Central memory CD8-positive, alpha-beta T cell (primary cell): ENCODE results near the gene NCKAP1.
"Not testable (repeated sequence)": the region's sequence is repeated elsewhere in the genome, so short reads cannot be mapped to it uniquely, and the experiment has no call there.

Experiments used
- ATAC-seq: fragments of 150-1000 bp; cut with Tn5 transposase; replicated peaks from 2 replicates; pipeline ENCODE4 v1.10.0; 2022; ENCODE audit warnings: mild to moderate bottlenecking, moderate FRiP score, moderate number of reproducible peaks; ENCODE audit not compliant: poor library complexity, severe bottlenecking; ENCODE audit errors: extremely low read depth
- DNase-seq, 2 donors: peaks; one replicate each; pipeline ENCODE4 v3.0.0; 2021; ENCODE audit warnings: low spot score in 2 of 2
- H3K27ac Mint-ChIP-seq: one replicate; pipeline ENCODE4 v1.8.0; 2022; ENCODE audit warnings: low read depth, mild to moderate bottlenecking, moderate library complexity, mixed read lengths
- H3K27me3 Mint-ChIP-seq: one replicate; pipeline ENCODE4 v1.8.0; 2022; ENCODE audit warnings: mixed read lengths
- H3K36me3 Mint-ChIP-seq: one replicate; pipeline ENCODE4 v1.8.0; 2022; ENCODE audit warnings: mild to moderate bottlenecking, moderate library complexity, mixed read lengths; ENCODE audit not compliant: insufficient read depth
- H3K4me1 Mint-ChIP-seq: one replicate; pipeline ENCODE4 v1.8.0; 2022; ENCODE audit warnings: mixed read lengths
- H3K4me3 Mint-ChIP-seq: one replicate; pipeline ENCODE4 v1.8.0; 2022; ENCODE audit warnings: mild to moderate bottlenecking, moderate library complexity, mixed read lengths
- H3K9me3 Mint-ChIP-seq: one replicate; pipeline ENCODE4 v1.8.0; 2022; ENCODE audit warnings: mixed read lengths

Gene NCKAP1

DNA sequence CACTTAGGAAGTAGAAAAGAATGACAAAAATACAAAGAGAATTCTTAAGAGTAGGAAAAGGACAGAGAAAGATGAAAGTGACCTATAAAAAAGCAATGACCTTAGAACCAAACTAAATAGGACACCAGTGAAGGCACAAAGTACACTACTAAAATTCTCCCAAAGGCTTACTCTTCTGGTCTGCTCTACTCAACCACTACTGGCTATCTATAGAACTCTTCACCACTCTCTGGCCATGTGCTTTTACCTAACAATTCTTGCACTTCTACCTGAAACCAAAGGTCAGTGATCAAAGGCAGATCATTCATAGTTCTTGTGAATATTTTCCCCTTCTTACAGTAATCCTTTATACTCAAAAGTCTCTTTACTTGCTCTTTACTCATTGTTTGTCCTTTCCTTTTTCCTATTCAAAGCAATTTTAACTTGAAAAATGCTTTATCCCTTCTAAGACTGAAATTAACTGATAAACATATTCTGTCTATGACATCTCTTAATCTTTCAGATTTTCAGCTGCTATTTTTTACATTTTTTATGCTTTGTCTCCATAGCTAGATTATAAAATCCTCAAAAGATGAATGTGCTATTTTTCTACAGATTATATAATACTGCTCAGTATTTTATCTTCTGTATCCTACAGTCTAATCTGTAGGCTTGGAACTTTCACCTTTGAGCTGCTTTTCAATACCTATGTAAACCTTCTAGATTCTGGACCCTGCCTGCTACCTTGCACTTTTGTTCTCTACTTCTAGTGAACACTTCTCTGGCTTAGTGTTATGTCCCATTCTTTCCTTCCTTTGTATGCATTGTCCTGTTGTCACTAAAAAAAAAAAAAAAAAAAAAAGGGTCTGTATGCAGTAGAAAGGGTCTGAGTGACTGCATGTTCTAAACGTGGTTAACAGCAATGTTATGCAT, 64.6 kb downstream of the NCKAP1 start:
- Mint-ChIP-seq H3K4me3 (no peak overlapping the region), H3K9me3 (no peaks in the 10 kb centered on the region), H3K4me1 (no peaks in the 10 kb centered on the region), H3K27me3 (no peaks in the 10 kb centered on the region), H3K27ac (no peak overlapping the region), H3K36me3 (peaks cover 7% of the 10 kb centered on the region)
- no peak for DNase-seq
- ATAC-seq = no peak

DNA sequence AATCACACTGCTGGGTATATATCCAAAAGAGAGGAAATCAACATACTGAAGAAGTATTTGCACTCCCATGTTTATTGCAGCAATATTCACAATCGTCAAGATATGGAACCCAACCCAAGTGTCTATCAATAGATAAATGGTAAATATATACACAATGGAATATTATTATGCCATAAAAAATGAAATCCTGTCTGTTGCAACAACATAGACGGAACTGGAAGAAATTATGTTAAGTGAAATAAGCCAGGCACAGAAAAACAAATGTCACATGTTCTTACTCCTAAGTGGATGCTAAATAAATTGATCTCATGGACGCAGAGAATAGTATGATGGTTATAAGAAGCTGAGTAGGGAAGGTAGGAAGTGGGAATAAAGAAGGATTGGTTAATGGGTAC, 65.7 kb downstream of the NCKAP1 start:
- Mint-ChIP-seq H3K4me1 (no peaks in the 10 kb centered on the region), H3K36me3 (peaks cover 10% of the 10 kb centered on the region), H3K4me3 (no peak overlapping the region)

DNA sequence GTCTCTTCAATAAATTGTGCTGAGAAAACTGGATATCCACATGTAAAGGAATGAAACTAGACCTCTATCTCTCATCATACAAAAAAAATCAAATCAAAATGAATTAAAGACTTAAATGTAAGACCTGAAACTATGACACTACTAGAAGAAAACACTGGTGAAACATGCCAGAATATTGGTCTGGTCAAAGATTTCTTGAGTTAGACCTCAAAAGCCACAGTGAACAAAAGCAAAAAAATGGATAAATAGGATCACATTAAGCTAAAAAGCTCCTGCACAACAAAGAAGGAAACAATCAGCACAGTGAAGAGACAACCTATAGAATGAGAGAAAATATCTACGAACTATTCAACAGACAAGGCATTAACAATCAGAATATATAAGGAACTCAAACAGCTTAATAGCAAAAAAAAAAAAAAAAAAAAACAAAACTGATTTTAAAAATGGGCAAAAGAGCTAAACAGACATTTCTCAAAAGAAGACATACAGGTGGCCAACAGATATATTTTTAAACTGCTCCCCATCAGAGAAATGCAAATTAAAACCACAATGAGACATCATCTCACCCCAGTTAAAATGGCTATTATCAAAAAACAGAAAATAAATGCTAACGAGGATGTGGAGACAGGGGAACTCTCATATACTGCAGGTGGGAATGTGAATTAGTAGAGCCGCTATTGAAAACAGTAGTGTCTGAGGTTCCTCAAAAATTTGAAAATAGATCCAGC, 66.3 kb downstream of the NCKAP1 start:
- Mint-ChIP-seq H3K9me3 (no peaks in the 10 kb centered on the region), H3K4me1 (no peaks in the 10 kb centered on the region), H3K27ac (no peak overlapping the region), H3K27me3 (no peaks in the 10 kb centered on the region), H3K36me3 (peaks cover 8% of the 10 kb centered on the region), H3K4me3 (no peak overlapping the region)
- DNase-seq (no peak), ATAC-seq (no peak)

More for the DNA sequence above, 65.7 kb downstream of the NCKAP1 start:
- DNase-seq (no peak), ATAC-seq (no peak)
- Mint-ChIP-seq H3K9me3 (no peaks in the 10 kb centered on the region), H3K27me3 (no peaks in the 10 kb centered on the region), H3K27ac (no peak overlapping the region)

DNA sequence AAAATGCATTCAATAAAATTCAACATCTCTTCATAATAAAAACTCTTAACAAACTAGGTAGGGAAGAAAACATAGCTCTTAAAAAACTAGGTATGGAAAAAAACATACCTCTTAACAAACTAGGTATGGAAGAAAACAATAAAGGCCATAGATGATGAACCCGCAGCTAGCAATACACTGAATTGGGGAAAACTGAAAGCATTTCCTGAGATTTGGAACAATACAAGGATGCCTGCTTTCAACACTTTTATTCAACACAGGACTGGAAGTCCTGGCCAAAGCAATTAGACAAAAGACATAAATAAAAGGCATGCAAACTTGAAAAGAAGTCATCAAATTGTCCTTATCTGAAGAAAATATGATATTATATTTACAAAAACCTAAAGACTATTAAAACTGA, 67.8 kb downstream of the NCKAP1 start:
- Mint-ChIP-seq H3K9me3 (no peaks in the 10 kb centered on the region), H3K27ac (no peak overlapping the region), H3K27me3 (no peaks in the 10 kb centered on the region), H3K36me3 (peaks cover 7% of the 10 kb centered on the region), H3K4me3 (no peak overlapping the region), H3K4me1 (no peaks in the 10 kb centered on the region)
- ATAC-seq (no peak), DNase-seq (no peak)

DNA sequence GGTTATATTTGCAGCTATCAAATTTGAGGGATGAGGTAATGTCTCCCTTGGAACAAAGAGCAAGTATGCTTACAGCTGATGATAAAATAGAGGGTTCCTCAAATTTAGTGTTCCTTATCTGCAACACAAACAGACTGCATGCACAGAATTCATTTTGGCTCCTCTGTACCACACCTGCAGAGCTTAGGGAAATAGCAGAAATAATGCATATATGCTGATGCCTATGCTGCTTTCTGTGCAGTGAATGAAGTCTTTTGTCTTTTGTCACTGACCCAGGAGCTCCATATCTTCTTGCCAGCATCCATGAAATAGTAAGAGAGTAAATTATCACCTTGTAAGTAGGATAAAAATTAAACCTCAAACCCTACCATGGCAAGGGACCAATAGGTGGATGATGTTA, 69.8 kb downstream of the NCKAP1 start:
- H3K27me3 Mint-ChIP-seq = no peaks in the 10 kb centered on the region
- peaks cover 7% of the 10 kb centered on the region for H3K36me3 Mint-ChIP-seq
- no peak for DNase-seq

DNA sequence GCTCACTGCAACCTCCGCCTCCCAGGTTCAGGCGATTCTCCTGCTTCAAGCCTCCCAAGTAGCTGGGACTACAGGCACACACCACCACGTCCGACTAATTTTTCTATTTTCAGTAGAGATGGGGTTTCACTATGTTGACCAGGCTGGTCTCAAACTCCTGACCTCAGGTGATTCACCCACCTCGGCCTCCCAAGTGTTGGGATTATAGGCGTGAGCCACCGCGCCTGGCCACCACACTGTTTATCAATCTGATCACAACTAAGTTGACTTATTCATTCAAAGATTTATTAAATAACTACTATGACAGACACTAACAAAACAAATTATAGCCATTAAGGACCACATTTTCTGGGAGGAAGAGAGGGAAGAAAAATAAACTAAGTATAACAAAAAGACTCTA, 71.9 kb downstream of the NCKAP1 start:
- not testable (repeated sequence) for H3K4me1 Mint-ChIP-seq, H3K36me3 Mint-ChIP-seq

More for the DNA sequence above, 69.8 kb downstream of the NCKAP1 start:
- Mint-ChIP-seq H3K4me3 (no peak overlapping the region), H3K9me3 (no peaks in the 10 kb centered on the region), H3K4me1 (no peaks in the 10 kb centered on the region), H3K27ac (no peak overlapping the region)
- no peak for ATAC-seq

DNA sequence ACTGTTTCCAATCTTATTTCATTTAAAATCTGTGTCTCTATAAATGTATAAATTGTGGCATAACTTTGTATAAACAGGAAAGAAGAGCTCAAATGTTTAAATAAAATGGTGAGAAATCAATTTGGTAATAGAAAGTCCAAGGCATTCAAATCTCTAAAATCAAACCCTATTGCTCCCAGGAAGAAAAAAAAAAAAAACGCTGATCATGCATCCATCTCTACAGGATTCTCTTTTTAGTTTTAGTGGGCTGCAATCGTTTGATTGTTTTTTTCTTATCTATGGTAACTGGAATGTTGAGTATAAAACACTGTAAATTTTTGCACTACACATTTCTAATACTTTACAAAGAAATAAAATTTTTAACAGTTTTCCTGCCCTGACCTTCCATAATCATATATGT, 75.6 kb downstream of the NCKAP1 start:
- no peaks in the 10 kb centered on the region for H3K36me3 Mint-ChIP-seq
- DNase-seq (no peak), ATAC-seq (no peak)
- no peaks in the 10 kb centered on the region for H3K4me1 Mint-ChIP-seq
- H3K9me3 Mint-ChIP-seq = no peaks in the 10 kb centered on the region
- no peaks in the 10 kb centered on the region for H3K27me3 Mint-ChIP-seq
- H3K4me3 Mint-ChIP-seq = no peak overlapping the region
- H3K27ac Mint-ChIP-seq = no peak overlapping the region

More for the DNA sequence above, 71.9 kb downstream of the NCKAP1 start:
- not testable (repeated sequence) for H3K27ac Mint-ChIP-seq, H3K9me3 Mint-ChIP-seq, ATAC-seq, H3K4me3 Mint-ChIP-seq, H3K27me3 Mint-ChIP-seq, DNase-seq

DNA sequence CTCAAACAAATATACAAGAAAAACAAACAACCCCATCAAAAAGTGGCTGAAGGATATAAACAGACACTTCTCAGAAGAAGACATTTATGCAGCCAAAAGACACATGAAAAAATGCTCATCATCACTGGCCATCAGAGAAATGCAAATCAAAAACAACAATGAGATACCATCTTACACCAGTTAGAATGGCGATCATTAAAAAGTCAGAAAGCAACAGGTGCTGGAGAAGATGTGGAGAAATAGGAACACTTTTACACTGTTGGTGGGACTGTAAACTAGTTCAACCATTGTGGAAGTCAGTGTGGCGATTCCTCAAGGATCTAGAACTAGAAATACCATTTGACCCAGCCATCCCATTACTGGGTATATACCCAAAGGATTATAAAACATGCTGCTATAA, 77.4 kb downstream of the NCKAP1 start:
- not testable (repeated sequence) for H3K4me1 Mint-ChIP-seq, H3K27me3 Mint-ChIP-seq, H3K36me3 Mint-ChIP-seq, H3K27ac Mint-ChIP-seq, H3K9me3 Mint-ChIP-seq, ATAC-seq, DNase-seq, H3K4me3 Mint-ChIP-seq

DNA sequence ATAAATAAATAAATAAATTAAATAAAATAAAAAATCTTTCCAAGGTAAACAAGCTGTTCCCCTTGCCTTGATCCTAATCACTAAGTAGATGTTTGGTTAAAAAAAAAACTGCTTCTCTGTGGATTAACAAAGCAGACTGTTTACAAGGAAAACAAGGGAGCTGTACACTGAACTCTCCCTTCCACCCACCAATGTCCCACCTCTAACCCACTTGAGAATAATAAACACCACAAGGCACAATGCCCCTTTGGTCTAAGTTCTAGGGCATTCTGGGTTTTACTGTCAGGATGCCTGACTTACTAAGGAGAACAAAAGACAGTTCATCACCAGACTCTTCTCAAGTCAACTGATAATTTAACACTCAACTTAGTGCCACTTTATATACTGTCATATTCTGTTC, 83.5 kb downstream of the NCKAP1 start:
- Mint-ChIP-seq H3K36me3 (peaks cover 2% of the 10 kb centered on the region), H3K4me1 (no peaks in the 10 kb centered on the region), H3K9me3 (no peaks in the 10 kb centered on the region), H3K4me3 (no peak overlapping the region), H3K27me3 (no peaks in the 10 kb centered on the region), H3K27ac (no peak overlapping the region)
- DNase-seq = no peak
- ATAC-seq = no peak

DNA sequence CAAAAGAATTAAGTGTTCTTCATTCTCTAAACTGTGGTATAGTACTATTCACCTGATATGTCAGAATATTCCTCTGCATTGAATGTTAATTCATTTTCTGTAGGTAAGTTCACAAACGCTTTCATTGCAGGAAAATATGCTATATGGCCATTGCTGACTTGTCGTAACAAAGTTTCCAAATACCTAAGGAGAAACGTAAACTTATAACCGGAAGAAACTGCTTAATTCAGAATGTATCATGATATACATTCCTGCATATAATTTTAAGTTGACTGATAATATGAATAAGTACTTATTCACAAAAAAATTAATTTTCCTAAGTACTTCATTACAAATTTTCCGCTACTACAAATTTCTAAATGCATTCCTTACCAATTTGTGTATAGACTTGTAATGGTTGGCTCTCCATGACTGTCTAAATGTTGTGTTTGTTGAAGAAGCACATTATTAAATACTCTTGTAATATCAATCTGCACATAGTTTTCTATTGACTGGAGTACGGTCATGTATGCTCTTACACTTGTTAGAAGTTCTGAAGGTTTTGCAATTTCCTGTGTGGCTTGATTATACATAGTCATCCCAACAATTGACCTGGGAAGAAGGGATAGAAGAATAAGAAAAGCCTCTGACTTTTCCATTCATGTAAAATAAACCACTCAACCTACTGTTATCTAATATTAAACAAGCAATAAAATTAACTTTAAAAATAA, 85.4 kb downstream of the NCKAP1 start:
- H3K27ac Mint-ChIP-seq = no peak overlapping the region
- H3K36me3 Mint-ChIP-seq = peaks cover 6% of the 10 kb centered on the region
- no peaks in the 10 kb centered on the region for H3K4me1 Mint-ChIP-seq
- H3K4me3 Mint-ChIP-seq = no peak overlapping the region
- H3K27me3 Mint-ChIP-seq = no peaks in the 10 kb centered on the region
- no peak for ATAC-seq
- no peaks in the 10 kb centered on the region for H3K9me3 Mint-ChIP-seq
- DNase-seq = no peak

DNA sequence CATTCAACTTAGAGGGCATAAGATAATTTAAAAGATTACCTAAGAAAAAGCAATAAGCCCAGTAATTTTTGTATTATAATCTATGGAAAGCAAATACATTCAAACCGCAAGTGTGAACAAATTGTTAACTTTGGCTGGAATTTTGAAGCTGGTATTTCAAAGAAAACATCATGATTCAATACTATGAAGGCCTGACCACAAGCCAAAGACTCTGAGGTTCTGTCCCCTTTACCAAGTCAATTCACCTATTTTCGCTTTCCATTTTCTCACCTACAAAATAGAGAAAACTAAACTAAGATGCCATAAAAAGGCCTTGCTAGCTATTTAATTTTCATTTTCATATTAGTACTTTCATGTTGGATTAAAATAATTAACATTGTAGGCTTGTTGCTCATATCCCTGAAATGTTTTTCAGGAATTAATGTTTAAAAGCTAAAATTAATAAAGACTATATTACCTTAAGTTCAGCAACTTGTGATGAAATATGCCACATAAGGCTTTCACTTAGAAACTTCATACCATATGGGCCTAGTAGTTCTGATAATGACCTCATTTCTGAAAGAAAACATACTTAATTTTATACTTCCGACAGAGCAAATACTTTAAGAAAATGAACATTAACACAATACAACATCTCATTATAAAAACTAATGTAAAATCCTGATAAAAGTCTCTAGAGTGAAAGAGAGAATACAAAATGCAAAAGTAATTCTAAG, 86.2 kb downstream of the NCKAP1 start:
- Mint-ChIP-seq H3K4me3 (no peak overlapping the region), H3K4me1 (no peaks in the 10 kb centered on the region), H3K27ac (no peak overlapping the region), H3K27me3 (no peaks in the 10 kb centered on the region), H3K9me3 (no peaks in the 10 kb centered on the region), H3K36me3 (peaks cover 4% of the 10 kb centered on the region)
- ATAC-seq = no peak
- DNase-seq = no peak

DNA sequence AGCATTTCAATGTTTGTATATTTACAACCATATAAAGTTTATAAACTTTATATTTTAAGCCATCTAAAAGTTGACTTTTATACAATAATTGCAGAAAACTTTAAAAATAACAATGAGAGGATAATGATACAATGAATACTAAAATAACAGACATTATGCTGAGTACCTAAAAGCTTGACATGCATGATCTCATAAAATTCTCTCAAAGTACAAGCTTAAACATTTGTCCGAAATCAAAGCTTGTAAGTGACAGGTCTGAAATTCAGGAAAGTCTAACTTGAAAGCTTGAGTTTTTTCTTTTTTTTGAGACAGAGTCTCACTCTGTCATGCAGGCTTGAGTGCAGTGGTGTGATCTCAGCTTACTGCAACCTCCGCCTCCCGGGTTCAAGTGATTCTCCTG, 87.7 kb downstream of the NCKAP1 start:
- no peak overlapping the region for H3K4me3 Mint-ChIP-seq
- H3K27me3 Mint-ChIP-seq = no peaks in the 10 kb centered on the region
- ATAC-seq (no peak), DNase-seq (no peak)
- H3K27ac Mint-ChIP-seq = no peak overlapping the region
- no peaks in the 10 kb centered on the region for H3K9me3 Mint-ChIP-seq
- H3K36me3 Mint-ChIP-seq = peaks cover 7% of the 10 kb centered on the region
- H3K4me1 Mint-ChIP-seq = no peaks in the 10 kb centered on the region
